NB4 (cell line): ENCODE data around the gene MASP1.

Source experiments
- MAX ChIP-seq: IDR thresholded peaks from 2 replicates; pipeline ENCODE4 v1.6.1; 2011; ENCODE audit warnings: low read depth, low read length
- POLR2A ChIP-seq: IDR thresholded peaks from 2 replicates; pipeline ENCODE4 v1.6.1; 2011; ENCODE audit warnings: mild to moderate bottlenecking; ENCODE audit not compliant: insufficient read length; ENCODE audit errors: extremely low read depth
- TF ChIP-seq, protein P1 (sequence below): IDR thresholded peaks from one replicate; pipeline ENCODE4 v1.5.1; 2012; ENCODE audit warnings: low read depth, low read length

DNA sequence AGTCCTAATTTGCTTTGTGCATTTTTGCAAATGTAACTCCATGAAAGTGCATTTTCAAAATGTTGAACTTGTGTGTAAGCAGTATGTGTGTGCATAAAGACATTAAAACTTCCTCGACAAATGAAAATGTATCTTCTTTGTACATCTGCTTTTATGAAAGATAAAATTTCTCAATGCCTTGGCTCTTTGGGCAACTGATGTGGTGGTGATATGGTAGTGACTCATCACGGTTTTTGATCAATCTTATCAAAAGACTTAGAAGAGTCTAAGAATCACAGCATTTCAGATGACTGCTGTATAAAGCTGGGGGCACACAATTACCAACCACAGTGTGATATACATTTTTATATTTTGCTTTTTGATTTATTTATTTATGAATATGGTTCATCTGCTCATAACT is 5.4 kb upstream of the MASP1 start:
- TF ChIP-seq, protein P1, sequence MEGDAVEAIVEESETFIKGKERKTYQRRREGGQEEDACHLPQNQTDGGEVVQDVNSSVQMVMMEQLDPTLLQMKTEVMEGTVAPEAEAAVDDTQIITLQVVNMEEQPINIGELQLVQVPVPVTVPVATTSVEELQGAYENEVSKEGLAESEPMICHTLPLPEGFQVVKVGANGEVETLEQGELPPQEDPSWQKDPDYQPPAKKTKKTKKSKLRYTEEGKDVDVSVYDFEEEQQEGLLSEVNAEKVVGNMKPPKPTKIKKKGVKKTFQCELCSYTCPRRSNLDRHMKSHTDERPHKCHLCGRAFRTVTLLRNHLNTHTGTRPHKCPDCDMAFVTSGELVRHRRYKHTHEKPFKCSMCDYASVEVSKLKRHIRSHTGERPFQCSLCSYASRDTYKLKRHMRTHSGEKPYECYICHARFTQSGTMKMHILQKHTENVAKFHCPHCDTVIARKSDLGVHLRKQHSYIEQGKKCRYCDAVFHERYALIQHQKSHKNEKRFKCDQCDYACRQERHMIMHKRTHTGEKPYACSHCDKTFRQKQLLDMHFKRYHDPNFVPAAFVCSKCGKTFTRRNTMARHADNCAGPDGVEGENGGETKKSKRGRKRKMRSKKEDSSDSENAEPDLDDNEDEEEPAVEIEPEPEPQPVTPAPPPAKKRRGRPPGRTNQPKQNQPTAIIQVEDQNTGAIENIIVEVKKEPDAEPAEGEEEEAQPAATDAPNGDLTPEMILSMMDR: no peak
- TF ChIP-seq POLR2A: no peak
- no peak for TF ChIP-seq MAX
